Right kidney (tissue), 1 donor: Measurements from ENCODE around the gene ZNF273.

Experiments used
- DNase-seq: peaks from one replicate; pipeline ENCODE4 v3.0.0-alpha.2; 2016

The ZNF273 gene

DNA sequence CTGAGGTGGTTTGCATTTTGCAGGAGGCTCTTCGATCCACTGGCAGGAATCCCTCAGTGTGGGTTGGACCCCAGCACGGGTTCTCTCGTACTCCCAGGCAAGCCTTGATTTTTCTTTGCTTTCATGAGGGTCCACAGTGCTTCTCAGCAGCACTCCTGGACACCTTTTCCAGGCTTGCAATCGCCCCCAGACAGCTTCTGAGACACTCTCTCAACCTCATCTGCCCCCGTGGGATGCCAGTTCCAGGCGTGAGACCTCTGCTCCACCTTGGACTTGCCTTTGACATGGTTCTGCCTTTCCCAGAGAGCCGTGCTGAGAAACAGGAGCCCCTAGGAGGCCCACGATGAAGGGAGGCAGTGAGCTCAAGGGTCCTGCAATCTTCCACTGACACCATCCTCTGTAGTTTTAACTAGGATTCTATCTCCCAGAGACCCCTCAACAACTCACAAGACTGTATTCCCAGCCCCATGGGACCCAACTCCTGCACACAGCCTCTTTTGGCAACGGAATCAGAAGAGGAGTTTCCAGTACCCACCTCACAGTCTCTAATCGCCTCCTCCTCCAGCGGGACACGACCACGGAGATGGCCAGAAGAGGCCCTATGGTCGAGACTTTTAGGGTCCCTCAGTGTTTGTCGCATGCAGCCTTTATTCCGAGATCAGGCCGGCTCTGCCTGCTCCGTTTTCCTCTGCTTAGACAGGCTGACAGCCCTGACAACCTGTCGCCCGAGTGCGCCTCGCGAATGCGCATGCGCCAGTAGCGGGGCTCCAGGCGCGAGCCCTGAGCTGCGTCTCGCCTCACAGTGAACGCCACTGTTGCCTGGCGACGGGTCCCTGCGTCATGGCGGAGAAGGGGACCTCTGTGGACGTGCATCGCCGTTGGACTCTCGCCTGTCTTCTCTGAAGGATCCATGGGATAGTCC lies 26.0 kb upstream of the ZNF273 start:
- peak; percentile 70 for DNase-seq

DNA sequence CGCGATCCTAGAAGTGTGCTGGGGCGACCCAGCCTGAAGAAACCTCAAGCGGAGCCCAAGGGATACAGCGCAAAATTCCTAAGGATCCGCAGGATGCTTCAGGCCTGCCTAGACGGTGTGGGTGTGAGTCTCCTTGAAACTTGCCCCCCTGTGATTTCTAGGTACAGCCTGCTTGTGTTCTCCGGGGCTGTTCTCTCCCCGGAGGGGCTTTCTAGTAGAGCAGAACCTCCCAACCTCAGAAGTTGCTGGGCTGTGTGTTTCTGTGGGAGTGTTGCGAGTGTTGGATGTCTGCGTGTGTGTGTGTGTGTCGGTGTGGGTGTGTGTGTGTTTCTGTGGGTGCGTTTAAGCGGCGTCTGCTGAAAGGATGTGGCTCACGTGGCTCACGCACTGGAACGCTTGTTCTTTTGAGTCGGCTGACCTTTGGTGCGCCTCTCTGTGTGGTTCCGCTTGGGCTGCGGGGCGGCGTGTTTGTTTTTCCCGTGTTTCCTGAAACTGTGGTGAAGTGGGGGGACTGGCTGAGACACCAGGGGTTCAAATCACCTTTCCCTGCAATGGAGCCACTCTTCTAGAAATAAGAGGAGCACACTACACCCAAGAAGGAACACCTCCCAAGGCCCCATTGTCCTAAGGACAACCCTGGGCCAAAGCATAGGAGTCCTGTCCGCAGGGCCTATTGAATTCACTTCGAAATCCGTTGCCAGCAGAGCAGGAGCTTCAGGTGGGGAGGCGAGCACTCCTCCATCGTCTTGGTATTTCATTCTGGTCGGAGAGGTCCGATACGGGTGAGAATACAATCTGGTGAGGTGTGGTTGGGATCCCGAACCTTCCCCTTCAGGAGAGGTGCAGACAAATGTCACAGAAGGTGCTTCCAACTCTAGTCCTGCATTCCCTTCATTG lies 25.1 kb upstream of the ZNF273 start:
- no peak for DNase-seq

DNA sequence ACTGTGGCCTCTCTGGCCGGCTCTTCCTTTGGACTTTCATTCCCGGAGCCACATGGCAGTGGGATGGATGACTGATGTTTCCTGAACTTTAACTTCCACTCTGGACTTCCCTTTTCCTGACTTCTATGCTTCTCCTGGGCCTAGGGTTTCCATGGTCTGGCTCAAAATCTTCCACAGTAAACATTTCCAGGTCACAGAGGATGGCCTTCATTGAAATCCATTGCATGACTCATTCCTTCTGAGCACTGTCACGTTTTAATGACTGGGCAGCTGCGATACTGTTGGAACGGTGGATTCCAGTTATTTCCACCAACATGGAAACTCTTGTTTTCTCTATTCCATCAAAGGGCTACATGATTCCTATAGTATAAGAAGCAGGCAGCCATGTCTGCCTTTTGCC lies 24.4 kb upstream of the ZNF273 start:
- DNase-seq = no peak

DNA sequence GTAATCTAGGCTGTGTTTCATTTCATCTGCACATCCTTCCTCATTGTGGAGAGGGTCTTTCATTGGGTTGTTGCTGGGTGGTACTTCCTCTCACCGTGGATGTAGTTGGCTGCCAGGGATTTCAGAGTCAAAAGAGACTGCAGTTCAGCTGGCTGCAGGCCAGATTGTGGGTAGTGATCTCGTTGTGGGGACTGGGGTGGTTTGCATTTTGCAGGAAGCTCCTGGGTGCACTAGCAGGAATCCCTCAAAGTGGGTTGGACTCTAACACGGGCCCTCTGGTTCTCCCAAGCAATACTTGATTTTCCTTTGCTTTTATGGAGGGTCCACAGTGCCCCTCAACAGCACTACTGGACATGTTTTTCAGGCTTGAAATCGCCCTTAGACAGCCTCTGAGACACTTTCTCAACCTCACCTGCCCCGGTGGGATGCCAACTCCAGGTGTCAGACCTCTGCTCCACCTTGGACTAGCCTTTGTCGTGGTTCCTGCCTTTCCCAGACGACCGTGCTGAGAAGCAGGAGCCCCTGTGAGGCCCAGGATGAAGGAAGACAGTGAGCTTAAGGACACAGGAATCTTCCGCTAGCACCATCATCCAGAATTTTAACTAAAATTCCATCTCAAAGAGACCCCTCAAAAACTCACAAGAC lies 23.9 kb upstream of the ZNF273 start:
- DNase-seq = no peak

DNA sequence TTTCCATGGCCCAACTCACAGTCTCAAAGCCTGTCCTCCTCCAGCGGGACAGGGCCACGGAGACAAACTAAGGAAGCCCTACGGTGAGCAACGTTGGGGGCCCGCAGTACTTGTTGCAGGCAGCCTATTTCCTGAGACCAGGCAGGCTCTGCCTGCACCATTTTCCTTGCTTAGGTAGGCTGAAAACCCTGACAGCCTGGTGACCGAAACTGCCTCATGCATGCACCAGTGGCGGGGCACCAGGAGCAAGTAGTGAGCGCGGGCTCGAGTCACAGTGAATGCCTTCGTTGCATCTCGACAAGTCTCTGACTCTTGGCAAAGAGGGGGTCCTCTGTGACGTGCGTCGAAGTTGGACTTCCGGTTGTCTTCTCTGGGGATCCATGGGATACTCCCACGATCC lies 23.3 kb upstream of the ZNF273 start:
- DNase-seq = no peak

DNA sequence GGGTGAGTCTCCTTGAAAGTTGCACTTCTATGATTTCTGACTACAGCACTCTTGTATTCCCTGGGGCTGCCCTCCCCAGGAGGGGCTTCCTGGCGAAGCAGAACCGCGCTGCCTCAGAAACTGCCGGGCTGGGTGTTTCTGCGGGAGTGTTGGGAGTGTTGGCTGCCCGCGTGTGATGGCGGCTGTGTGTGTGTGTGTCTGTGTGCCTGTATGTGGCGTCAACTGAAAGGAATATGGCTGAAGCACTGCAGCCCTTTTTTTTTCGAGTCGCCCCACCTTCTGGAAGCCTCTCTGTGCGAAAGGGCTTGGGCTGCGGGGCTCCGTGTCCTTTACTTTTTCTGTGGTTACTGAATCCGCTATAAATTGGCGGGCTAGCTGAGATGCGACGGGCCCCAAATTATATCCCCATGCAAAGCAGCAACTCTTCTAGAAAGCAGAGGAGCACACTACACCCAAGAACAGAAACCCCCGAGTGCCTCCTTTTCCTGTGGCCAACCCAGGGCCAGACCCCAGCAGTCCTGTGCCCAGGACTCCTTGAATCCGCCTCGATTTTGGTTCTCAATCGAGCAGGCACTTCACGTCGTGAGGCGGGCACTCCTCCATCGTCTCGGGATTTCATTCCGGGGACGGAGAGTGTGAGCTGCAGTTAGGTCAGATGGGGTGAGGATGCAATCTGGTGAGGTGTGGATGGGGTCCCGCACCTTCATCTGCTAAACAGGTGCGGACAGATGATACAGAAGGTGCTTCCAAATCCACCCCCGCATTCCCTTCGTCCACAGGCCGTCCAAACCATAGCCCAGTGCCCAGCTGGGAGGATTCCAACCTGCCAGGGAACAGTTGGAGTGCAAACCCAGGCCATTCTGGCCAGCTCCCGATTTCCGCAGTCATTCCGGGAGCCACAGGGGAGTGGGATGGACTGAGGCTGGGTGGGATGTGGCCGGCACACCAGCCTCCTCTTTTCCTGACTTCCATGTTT lies 22.5 kb upstream of the ZNF273 start:
- no peak for DNase-seq

DNA sequence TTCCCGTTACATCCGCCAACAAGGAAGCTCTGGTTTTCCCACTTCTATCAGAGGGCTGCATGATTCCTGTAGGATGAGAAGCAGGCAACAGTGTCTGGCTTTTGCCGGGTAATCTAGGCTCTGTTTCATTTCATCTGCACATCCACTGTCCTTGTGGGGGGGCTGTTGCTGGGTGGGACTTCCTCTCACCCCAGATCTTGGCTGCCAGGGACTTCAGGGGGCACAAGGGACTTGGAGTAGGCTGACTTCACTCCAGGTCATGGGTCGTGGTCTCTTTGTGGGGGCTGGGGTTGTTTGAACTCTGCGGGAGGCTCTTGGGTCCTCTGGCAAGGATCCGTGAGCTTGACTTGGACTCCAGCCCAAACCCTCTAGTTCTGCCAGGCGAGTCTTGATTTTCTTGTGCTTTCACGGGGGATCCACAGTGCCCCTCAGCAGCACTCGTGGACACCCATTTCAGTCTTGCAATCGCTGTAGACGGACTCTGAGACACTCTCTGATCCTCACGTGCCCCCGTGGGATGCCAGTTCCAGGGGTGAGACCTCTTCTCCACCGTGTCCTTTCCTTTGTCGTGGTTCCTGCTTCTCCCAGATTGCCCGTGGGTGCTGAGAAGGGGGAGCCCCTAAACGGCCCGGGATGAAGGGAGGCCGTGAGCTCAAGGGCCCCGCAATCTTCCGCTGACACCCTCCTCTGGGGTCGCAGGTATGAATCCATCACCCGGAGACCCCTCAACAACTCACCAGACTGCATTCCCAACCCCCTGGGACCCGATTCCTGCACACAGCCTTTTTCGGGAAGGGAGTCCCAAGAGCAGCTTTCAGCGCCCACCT lies 21.4 kb upstream of the ZNF273 start:
- no peak for DNase-seq

DNA sequence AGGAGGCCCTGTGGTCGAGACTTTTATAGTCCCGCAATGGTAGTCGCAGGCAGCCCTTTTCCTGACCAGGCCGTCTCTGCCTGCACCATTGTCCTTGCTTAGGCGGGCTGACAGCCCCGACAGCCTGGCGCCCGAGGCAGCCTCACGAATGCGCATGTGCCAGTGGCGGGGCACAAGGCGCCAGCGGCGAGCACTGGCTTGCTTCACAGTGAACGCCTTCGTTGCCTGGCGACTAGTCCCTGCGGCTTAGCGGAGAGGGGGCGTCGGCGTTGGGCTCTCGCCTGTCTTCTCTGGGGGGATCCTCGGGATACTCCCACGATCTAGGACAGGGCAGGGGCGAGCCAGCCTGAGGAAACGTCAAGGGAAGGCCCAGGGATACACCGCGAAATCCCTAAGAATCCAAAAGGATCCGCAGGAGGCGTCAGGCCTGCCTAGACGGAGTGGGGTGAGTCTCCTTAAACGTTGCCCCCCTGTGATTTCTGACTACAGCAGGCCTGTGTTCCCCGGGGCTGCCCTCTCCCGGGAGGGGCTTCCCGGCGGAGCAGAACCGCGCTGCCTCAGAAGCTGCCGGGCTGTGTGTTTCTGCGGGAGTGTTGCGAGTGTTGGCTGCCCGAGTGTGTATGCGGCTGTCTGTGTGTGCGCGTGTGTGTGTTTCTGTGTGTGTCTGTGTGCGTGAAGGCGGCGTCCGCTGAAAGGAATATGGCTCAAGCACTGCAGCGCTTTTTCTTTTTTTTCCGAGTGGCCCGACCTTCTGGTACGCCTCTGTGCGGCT lies 20.5 kb upstream of the ZNF273 start:
- DNase-seq = peak; percentile 56

DNA sequence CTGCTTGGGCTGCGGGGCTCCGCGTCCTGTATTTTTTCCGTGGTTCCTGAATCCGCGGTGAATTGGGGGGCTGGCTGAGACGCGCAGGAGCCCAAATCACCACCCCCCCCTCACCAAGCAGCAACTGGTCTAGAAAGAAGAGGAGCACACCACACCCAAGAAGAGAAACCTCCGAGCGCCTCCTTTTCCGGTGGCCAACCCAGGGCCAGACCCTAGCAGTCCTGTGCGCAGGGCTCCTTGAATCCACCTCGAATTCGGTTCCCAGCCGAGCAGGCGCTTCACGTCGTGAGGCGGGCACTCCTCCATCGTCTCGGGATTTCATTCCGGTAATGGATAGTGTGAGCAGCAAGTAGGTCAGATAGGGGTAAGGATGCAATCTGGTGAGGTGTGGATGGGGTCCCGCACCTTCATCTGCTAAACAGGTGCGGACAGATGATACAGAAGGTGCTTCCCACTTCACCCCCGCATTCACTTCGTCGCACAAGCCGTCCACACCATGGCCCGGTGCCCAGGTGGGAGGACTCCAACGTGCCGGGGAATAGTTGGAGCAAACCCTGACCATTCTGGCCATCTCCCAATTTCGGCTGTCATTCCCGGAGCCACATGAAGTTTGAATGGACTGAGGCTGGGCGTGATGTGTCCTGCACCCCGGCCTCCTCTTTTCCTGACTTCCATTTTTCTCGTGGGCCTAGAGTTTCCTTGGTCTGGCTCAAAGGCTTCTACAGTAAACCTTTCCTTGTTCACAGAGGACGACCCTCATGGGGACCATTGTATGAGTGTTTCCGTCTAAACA lies 19.8 kb upstream of the ZNF273 start:
- DNase-seq = no peak

DNA sequence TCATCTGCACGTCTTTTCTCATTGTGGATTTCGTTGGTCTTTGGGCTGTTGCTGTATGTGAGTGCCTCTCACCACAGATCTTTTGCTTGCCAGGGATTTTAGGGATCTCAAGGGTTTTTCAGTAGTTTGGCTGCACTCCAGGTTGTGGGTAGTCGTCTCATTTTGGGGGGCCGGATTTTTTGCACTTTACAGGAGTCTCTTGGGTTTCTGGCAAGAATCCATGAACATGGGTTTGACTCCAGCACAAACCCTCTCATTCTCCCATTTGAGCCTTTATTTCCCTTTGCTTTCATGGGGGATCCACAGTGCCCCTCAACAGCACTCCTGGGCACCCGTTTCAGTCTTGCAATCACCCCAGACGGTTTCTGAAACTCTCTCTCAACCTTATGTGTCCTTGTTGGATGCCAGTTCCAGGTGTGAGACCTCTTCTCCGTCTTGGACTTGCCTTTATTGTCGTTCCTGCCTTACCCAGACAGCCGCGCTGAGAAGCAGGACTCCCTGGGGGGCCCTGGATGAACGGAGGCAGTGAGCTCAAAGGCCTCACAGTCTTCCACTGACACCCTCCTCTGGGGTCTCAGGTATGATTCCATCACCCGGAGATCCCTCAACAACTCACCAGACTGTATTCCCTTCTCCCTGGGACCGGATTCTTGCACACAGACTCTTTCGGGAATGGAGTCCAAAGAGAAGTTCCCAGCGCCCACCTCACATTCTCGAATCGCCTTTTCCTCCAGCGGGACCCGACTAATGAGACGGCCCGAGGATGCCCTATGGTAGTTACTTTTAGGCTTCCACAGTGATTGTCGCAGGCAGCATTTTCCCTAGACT lies 18.8 kb upstream of the ZNF273 start:
- no peak for DNase-seq

DNA sequence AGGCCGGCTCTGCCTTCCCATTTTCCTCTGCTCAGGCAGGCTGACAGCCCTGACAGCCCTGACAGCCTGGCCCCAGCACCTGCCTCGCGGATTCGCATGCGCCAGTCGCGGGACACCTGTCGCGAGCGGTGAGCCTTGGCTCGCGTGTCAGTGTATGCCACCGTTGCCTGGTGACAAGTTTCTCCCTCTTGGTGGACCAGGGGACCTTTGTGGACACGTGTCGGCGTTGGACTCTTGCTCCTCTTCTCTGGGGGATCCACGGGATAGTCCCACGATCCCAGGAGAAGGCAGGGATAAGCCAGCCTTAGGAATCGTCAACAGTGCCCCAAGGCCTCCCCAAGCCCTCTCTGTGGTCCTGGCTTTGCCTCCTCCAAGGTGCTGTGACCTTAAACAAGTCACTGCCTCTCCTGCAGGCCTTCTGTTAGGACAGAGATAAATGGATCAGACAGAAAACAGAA lies 18.1 kb upstream of the ZNF273 start:
- no peak for DNase-seq

DNA sequence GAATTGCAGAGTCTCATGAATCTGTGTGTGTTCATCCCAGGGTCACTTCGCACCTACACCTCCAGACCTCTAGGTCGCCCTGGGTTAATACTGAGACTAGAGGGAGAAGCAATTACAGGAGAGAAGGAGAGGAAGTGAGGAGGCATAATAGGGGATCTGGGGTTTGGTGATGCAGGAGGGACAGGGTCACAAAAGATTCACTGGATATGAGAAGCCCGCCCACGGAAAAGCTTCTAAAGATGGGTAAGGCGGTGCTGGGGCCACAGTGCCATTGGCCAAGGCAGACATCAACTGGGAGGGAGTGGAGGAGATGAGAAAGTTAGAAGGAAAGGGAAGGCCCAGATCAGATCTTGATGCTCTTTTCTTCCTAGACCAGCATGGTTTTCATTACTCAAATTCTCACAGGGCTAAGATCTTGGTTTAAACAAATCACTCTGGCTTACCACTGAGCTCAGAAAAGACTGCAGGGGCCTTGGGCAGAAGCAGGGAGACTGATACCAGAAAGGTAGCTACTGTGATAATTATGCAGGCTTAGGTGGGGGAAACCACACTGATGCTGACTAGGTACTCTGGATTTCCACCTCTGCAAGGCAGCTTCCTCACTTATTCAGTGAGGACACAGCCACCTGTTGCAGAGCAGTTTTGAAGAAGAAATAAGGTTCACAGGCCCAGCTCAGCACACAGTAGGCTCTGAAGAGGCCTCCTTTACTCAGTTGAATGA lies 17.4 kb upstream of the ZNF273 start:
- DNase-seq = no peak

DNA sequence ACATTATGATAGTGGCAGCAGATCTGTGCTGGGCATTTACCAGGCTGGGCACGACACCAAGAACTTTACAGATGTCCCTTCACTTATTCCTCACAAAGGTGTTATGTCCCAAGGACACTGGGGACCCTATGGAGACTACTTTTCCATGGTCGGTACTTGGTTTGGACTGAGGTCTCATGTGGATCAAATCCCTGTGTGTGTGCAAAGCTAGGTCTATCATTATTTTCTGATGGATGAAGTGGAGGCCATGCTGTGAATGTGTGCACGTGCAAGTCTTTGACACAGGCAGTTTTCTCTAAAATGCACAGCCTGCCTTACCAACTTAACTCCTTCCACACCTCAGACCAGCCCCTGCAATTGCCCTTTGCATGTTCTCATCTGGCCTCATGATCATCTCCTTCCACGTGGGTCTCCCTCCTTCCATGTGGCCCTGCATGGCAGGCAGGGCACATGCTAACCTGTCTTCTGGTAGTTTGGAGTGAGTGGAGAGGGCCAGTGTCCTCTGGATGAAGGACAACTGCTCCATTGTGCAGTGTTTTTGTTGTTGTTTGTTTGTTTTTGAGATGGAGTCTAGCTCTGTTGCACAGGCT lies 16.0 kb upstream of the ZNF273 start:
- no peak for DNase-seq

DNA sequence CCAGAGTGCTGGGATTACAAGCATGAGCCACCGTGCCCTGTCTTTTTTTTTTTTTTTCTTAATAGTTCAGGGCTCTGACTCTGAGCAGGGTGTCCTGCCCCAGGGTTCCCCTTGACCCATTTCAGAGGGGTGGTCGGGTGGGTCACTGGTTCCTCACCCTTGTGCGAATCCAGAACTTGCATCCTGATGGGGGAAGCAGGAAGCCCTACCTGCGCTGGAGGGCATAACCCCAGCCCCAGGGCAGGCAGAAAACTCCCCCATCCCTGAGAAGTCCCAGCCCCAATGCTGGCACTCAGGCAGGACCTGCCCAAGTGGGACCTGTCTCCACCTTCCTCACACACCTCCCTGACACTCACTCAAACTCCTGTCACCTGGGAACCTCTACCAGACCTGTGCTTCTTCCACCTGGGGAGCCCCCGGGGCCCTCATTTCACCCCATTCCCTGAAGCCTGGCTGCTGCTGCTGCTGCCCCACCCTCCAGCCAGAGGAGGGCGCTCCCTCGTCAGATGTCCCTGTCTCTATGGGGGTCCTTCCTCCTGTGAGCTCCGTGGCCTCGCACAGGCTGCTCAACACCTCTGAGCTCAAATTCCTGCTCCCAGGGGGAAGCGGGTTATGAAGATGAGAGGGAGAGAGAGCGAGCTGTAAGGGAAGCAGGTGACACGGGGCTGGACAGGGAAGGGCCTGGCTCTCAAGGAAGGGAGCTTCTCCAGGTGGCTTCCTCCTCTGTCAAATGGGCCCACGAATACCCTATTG lies 15.1 kb upstream of the ZNF273 start:
- DNase-seq = no peak

DNA sequence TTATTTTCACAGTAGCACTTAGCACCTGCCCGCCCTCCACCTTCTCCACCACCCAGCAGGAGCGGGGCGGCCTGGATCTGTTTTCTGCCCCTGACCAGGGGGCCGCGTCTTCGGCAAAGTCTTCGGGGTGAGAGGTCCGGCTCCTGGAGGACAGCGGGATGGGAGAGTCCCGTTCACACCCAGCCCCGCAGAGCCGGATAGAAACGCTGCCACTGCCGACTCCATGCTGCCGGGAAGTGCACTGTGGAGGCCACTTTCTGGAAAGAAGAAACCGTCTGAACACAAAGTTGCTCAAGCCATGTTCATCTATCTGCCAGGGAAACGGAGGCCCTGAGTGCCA lies 14.5 kb upstream of the ZNF273 start:
- no peak for DNase-seq
